CD4-positive, alpha-beta T cell treated with Interleukin-1 beta for 1 hour (primary cell): Measurements from ENCODE around the gene RPUSD3.
A peak's percentile ranks its signal among the peaks of the same experiment; 100 is the strongest.

ENCODE experiments used
- DNase-seq, 2 donors: peaks; one replicate each; pipeline ENCODE4 v3.0.0-alpha.2; 2020 to 2022

Gene RPUSD3

DNA sequence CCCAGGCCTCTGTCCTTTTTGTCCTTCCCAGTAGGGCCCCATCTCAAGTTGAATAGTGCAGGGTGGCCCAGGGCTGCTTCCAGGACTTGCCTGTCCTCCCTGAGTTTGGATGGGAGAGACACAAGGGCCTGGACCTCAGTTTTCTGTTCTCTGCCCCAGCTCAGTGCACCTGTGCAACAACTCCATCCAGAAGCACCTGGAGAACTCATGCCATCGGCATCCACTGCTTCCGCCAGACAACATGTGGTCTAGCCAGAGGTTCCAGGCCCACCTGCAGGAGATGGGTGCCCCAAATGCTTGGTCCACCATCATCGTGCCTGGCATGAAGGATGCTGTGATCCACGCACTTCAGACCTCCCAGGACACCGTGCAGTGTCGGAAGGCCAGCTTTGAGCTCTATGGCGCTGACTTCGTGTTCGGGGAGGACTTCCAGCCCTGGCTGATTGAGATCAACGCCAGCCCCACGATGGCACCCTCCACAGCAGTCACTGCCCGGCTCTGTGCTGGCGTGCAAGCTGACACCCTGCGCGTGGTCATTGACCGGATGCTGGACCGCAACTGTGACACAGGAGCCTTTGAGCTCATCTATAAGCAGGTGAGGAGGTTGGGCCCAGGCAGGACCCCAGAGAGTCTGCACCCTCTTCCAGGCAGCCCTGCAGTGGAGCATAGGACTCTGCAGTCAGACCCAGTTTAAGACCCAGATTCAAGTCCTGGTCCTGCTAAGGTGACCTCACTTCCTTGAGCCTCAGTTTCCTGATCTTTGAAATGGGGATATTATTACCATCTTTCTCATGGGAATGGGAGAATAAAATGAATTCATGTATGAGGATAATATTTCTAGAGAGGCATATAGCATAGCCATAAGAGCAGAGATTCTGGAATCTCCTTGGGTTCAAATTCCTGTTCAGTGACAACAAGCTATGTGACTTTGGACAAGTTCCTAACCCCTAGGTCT lies 14.7 kb downstream of the RPUSD3 start:
- no peak for DNase-seq

DNA sequence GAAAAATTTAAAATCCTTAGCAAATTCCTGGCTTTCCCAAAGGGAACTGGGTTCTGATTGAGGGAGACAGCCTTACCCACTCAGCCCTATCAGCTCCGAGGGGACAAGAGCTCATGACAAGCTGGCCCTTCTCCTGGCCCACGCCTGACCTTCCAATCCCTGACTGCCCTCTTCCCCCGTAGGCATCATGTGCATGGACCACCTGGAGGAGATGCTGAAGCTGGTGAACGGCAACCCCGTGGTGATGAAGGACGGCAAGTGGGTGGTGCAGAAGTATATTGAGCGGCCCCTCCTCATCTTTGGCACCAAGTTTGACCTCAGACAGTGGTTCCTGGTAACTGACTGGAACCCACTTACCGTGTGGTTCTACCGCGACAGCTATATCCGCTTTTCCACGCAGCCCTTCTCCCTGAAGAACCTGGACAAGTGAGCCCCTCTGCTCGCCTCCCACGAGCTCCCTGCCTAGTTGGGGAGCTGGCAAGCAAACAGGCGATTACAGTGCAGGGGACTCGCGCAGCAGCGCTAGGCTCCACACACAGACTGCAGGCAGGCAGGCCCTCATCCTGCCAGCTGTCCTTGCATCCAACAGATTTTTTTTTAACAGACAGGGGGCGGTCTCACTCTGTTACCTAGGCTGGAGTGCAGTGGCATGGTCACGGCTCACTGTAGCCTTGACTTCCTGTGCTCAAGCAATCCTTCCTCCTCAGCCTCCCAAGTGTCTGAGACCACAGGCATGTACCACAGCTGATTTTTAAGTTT lies 16.8 kb downstream of the RPUSD3 start:
- DNase-seq: peak in 1 of 2 donors; percentile 32

DNA sequence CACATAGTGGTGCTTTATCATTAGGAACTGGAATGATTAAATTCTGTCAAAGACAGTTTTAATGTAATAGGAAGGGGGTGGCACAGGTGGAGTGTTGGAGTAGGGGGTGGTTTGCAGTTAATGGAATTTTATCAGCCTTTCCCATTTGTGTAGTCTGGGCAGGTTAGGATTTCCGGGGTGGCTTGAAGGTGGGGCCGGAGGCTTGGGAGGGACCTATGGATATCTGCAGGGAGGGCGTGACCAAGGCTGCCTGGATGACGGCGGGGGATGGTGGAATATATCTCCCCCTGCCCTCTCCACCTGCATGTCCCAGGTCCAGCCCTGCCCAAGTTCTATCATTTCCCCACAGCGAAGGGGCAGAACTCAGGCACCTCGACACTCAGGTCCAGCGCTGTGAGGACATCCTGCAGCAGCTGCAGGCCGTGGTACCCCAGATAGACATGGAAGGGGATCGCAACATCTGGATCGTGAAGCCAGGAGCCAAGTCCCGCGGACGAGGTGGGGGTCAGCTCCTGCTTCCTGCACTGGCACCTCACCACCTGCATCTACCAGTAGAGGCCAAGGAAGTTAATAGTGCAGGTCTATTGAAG lies 18.3 kb downstream of the RPUSD3 start:
- no peak for DNase-seq

DNA sequence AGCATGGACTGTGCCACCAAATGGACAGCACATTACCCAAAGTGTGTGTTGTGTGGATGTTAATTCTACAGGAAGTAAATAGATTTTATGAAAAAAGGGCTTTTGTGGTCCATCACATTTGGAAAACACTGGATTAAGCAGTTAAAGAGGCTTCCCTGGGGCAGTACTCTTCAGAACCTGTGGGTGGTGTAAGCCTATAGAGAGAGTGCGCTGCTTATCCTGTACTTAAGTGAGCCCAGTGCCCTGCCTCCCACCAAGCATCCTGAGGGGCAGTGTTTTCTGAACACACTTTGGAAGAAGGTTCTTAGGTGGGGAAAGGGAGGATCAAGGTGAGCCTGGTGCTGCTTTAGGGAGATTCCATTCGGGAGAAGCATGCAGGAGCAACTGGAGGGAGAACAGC lies 22.9 kb downstream of the RPUSD3 start:
- no peak for DNase-seq

DNA sequence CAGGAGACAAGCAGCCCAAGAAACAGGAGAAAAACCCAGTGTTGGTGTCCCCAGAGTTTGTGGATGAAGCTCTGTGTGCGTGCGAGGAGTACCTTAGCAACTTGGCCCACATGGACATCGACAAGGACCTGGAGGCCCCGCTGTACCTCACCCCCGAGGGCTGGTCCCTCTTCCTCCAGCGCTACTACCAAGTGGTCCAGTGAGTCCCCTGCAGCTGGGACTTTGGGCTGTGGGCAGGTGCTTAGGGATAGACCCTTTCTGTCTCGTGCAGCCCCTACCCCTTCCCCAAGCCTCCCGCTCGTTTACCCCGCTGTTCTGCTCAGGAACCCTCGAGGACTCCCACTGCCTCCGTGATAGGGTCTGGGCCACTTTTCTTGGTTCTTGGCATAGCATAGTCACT lies 23.3 kb downstream of the RPUSD3 start:
- no peak for DNase-seq

DNA sequence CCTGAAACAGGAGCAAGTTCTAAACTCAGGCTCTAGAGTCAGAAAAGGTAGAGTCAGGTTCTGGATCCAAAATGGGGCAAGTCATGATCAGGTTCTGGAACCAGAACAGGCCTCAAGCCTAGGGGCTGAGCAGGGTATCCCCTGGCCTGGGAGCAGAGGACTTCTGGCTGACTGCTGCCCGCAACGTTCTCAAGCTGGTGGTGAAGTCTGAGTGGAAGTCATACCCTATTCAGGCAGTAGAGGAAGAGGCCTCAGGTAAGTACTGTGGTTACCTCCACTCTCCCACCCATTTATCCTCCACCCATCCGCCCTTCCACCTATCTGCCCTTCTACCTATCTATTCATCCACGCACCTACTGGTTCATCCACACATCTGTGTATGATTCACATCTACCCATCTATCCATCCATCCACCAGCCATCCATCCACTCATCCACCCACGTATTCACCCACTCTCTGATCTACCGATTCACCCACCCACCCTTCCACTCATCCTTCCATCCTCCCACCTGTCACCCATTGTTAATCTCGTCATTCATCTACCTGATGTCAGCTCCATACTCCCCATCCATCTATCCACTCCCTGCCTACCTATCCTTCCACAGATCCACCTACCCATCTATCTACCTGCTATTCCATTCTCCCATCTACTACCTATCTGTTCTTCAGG lies 25.0 kb downstream of the RPUSD3 start:
- DNase-seq: no peak

DNA sequence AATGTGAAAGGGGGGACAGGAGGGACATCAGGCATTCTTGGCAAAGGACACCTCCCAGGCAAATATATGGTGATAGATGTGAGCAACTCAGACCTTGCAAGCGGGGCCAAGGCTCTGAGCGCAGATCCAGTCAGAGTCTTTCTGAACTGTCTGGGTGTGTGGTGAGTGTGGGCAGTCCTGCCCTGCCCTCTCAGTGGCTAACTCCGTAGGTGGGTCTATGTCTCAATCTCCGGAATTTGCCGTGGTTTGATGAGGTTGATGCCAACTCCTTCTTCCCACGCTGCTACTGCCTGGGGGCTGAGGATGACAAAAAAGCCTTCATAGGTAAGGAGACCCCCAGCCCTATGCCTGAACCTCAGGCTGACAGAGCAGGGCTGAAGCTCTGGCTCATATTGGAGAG lies 26.4 kb downstream of the RPUSD3 start:
- no peak for DNase-seq

DNA sequence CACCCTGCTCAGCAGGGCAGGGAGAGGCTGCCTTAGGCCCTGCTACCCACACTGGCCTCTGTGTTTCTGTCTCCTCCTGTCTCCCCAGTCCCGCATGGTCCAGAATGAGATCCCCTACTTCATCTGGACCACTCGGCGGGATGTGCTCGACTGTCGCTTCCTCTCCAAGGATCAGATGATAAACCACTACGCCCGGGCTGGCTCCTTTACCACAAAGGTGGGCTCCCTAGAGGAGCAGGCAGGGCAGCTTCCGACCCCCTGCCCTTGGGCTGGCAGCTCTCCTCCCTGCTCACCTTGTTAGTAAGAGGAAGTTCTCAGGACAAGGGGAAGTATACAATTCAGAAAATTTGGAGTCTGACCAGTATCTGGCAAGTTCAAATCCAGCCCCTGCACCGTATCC lies 27.8 kb downstream of the RPUSD3 start:
- DNase-seq: no peak

DNA sequence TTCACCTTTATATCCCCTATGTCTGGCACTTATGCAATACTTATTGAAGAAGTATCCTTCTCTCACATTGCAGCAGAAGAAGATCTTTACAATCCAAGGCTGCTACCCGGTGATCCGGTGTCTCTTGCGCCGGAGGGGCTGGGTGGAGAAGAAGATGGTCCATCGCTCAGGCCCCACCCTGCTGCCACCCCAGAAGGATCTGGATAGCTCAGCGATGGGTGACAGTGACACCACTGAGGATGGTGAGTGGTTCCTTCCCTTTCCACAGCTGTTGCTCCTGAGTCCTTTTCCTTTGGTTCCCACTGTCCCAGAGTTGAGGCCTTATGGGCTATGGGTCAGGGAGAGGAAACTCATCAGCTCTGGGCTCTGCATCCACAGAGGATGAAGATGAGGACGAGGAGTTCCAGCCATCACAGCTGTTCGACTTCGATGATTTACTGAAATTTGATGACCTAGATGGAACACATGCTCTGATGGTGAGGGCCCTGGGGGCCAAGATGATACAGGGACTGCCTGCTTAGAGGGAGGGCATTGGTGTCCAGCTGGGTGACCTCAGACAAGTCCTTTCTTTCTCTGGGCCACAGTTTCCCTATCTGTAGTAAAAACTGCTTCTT lies 30.8 kb downstream of the RPUSD3 start:
- no peak for DNase-seq

DNA sequence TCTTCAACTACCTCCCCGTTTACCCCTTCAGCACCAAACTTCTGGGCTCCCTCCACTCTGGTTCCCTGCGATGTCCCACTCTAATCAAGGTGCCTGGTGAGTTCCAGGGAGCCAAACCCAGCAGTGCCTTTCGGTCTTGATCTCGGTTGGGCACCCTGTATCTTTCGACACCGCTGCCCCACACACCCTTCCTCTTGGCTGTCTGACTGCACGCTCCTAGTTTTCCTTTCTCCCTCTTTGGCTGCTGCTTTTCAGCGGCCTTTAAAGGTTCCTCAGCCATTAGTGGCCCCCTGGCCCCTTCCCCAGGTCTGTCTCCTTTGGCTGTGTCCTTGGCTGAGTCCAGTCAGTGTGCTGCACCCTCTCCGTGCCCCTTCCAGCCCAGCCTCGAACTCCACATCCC lies 33.0 kb downstream of the RPUSD3 start:
- DNase-seq: no peak

DNA sequence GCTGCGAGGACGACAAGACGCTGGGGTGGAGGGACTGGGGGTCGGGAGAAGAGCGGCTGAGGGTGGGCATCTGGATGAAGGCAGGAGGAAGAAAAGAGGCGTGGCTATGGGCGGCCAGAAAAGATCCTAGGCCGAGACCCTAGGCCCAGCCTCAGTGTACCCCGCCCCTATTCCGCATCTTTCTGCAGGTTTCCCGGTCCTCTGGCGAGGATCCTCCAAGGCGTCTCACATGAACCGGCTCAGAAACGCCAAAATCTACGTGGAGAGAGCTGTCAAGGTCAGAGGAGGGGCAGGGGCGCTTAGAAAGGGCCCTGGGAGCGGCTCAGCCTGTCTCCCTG lies 33.4 kb downstream of the RPUSD3 start:
- DNase-seq: no peak

DNA sequence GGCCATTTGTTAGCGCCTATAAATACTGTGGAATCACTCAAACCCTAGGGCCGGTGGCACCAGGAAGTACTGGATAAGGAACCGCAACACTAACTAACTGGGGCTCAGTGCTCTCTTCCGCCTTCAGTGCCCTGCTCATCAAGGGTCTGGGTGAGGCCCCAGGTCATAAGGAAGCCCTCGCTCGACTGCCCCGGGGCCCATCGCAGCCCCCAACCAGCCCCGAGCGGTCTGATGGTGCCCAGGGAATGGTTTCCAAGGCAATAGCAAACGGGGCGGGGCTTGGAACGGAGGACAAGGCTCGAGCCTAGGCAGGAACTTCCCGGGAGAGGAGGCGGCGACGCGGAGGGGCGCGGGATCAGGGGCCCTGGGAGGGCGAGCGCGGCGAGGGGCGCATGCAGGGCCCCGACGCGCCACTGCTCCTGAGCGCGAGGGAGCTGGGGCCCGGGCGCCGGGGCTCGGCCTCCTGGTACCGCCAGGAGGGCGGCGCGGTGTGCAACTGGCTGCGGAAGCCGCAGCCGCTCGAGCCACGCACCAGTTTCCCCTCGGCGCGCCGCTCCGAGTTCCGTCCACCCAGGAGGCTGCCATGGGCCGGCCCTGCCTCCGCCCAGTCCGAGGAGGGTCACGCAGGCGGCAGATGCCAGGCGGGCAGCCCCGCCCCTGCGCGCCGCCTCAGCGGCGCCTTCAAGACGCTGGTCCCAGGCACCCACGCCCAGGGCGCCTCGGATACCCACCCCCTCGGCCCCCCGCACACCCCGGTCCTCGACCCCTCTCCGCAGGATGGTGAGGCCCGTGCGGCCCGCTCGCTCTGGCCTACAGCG lies 34.0 kb downstream of the RPUSD3 start, which contains the start of gene TTLL3:
Gene TTLL3, plus strand, starts transcription at position 648 of the 818 bp plus-strand sequence. CDS start 400 bp downstream, outside the sequence.
- DNase-seq: peak; percentile 44 to 56

DNA sequence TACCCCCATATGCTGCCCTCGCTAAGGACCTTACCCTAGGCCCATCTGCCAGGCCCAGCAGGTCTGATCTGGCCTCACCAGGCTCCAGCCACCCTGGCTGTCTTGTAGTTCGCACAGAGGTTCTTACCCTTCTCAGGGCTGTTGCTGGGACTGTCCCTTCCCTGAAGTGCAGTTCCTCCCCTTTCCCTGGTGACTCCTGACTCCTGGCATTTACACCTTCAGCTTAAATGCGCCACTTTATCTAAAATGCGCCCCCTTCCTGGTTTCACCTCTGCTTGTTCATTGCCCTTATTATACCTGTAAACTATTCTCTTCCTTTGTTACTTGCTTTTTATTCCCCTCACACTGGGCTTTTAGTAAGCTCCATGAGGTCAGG lies 34.6 kb downstream of the RPUSD3 start:
- DNase-seq: no peak

DNA sequence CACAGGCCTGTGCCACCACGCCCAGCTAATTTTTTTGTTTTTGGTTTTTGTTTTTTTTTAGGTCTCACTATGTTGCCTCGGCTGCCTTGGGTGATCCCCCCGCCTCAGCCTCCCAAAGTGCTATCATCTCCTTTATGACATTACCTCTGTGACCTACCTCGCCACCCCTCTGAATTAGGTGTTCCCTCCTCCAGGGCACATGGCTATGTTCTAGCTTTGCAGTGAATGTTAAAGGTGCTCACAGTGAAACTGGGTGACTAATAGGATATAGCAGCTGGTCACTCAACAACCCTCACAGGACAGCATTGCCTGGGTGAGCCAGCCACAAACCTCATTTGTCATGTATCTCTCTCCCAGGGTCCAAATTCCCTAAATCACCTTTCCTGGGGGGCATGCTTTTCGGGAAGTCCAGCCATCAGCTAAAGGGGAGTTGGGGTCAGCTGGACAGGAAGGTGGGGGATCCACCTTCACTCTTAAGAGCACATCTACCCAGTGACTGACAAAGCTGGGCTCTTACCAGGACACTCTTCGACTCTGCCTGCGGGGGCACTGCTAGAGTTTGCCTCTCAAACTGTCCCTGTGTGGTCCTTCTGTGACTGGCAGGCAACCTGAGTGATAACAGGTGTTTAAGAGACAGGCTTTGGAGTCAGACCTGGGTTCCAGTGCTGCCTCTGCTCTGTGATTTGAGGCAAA lies 35.3 kb downstream of the RPUSD3 start:
- DNase-seq: peak; percentile 62 to 63

DNA sequence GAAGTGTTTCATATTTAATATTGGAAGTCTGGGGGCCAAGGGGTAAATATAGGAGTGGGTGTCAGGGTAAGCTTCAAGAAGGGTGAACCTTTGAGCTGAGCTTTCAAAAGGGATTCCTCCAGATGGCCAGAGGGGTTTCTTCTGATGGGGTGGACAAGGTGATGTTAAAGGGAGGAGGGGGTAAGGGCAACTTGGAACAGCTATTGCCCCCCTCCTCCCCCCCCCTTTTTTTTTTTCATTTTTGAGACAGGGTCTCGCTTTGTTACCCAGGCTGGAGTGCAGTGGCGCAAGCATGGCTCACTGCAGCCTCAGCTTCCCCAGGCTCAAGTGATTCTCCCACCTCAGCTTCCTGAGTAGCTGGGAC lies 35.8 kb downstream of the RPUSD3 start:
- DNase-seq: no peak

DNA sequence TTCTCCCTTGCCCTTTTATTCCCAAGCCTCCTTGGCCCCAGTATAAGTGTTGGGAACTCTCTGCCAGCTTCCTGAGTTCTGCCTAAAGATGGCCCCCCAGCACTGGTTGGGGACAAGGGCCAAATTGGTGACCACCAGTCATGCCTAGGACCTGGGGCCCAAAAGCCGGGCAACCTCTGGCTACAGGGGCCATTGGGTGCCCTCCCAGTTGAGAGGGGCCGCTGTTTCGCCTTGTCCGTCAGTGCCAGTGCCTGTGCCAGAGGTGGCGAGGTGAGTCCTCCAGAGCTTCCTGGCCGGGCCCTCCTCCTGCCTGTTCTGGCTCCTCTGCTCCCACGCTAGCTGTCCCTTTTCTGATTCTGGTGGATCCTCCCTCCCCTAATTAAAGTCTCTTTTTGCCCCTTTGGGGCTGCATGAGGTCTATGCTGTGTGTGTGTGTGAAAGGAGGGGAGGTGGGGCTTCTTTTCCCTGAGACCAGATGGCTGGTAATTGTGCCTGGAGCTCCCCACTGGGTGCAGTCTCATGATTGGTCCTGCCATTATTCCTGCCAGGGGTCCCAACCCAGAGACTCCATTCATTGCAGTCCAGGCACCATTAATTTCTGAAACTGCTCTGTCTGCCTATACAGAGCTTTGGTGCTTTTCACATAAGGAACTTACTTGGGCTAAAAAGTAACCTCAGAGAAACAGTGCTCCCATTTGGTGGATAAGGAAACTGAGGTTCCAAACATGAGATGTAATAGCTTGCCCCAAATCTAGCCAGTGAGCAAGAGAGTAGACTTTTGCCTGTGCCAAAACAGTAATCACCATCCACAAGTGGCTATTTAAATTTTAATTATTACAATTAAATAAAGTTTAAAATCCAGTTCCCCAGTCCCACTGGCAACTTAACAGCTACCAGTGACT lies 36.9 kb downstream of the RPUSD3 start:
- DNase-seq: no peak

DNA sequence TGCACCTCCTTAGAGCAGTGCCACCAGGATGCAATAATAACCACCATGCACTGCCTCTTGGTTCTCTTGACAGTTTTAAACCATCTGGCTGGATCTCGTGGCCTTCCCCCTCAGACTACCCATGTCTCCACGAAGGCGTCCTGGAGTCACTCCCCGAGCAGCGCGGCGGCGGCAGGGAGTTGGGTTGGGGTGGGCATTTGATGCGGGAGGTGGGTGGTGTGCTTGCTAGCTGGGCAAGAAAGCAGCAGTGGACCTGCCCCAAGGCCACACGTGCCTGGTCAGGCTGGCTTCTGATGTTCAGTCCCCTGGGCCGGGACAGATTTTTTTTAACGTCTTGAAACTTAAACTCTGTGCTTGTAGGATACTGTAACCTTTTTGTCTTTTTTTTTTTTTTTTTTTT lies 37.7 kb downstream of the RPUSD3 start:
- no peak for DNase-seq

DNA sequence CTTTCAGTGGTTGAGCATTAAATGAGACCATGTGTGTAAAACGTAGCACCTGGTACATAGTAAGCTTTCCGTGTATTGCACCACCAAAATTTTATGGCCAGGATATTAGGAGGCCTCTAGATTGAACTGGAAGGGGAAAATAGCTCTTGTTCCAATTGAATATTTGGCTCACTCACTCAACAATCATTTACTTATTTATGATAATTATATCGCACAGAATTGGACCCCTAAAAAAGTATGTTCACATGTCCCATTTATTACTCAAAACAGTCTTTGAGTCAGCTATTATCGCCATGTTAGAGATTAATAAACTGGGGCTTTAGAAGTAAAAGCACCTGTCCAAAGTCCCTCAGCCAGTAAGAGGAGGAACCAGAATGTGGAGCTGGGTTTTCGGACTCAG lies 38.8 kb downstream of the RPUSD3 start:
- no peak for DNase-seq

DNA sequence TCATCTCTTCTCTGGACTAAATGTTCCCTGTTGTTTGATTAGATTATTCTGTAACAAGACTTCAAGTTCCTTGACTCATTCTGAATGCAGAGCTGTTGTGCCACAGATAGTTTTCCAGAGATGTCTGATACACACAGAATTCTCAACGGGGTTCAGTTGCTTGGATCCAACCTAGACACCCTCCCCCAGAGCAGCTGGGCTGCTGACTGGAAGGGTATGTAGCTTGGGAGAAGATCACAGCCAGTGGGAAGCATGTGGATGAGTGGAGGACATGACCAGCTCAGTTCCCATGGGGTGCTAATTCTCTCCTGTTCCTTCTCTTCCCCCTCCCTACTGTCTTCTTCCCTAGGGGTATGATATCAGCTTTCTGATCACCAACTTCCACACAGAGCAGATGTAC lies 40.3 kb downstream of the RPUSD3 start:
- no peak for DNase-seq

DNA sequence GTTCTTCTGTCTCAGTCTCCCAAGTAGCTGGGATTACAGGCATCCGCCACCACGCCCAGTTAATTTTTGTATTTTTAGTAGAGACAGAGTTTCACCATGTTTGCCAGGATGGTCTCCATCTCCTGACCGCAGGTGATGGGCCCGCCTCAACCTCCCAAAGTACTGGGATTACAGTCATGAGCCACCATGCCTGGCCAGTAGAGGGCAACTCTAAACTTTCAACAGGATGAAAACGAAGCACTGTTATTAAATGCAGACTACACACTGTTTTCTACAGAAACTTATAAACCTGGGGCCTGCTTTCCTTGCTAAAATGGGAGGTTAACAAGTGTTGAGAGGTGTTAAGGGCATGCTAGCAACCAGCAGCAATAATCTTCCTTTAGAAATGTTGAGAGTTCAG lies 43.3 kb downstream of the RPUSD3 start:
- DNase-seq: no peak
